ENCODE data around the gene HLA-DQB1. TPM values are rescaled to one million over a fixed set of nuclear protein-coding genes. Genes with fewer than 3 reads are reported as not detected.
"Not testable (repeated sequence)": the region's sequence is repeated elsewhere in the genome, so short reads cannot be mapped to it uniquely, and the experiment has no call there.

The HLA-DQB1 gene
- total RNA-seq, 2 experiments from 2014 or later, result 13.4 to 15.1 TPM

- Mint-ChIP-seq H3K27ac (no peak overlapping the region), H3K9me3 (ENCODE audit: insufficient read depth) (no peaks in the 10 kb centered on the region), H3K4me3 (no peak overlapping the region), H3K4me1 (ENCODE audit: low read depth) (peaks cover 25% of the 10 kb centered on the region), H3K27me3 (ENCODE audit: low read depth) (peaks cover 29% of the 10 kb centered on the region), H3K36me3 (ENCODE audit: low read depth) (no peaks in the 10 kb centered on the region)
- DNase-seq (no peak), ATAC-seq (no peak)
- ChIA-PET POLR2A (no interaction called here), CTCF (no interaction called here)
Observed at GRCh38 chr6:32639440-32640394, 26.7 kb downstream of the HLA-DQB1 start.

- POLR2A ChIA-PET, result no interaction called here
- peaks cover 33% of the 10 kb centered on the region for H3K4me1 Mint-ChIP-seq (ENCODE audit: low read depth)
- H3K27me3 Mint-ChIP-seq (ENCODE audit: low read depth), result peaks cover 32% of the 10 kb centered on the region
- H3K27ac Mint-ChIP-seq, result no peak overlapping the region
- H3K4me3 Mint-ChIP-seq, result no peak overlapping the region
- H3K36me3 Mint-ChIP-seq (ENCODE audit: low read depth), result no peaks in the 10 kb centered on the region
- ATAC-seq, result no peak
- no peaks in the 10 kb centered on the region for H3K9me3 Mint-ChIP-seq (ENCODE audit: insufficient read depth)
- CTCF ChIA-PET, result interaction anchor here (1.6 kb wide), 1 partner anchor 17 kb away, joined by 5 read pairs; no protein-coding TSS in a partner anchor
- no peak for DNase-seq
Observed at GRCh38 chr6:32638532-32639219, 27.8 kb downstream of the HLA-DQB1 start.

- POLR2A ChIA-PET, result no interaction called here
- CTCF ChIA-PET, result interaction anchor here (0.9 to 1.6 kb wide), 2 partner anchors 8 to 16 kb away, joined by 3 to 5 read pairs; no protein-coding TSS in a partner anchor
- no peaks in the 10 kb centered on the region for H3K9me3 Mint-ChIP-seq (ENCODE audit: insufficient read depth)
- peaks cover 34% of the 10 kb centered on the region for H3K4me1 Mint-ChIP-seq (ENCODE audit: low read depth)
- no peak for ATAC-seq
- no peak overlapping the region for H3K27ac Mint-ChIP-seq
- H3K36me3 Mint-ChIP-seq (ENCODE audit: low read depth), result no peaks in the 10 kb centered on the region
- H3K4me3 Mint-ChIP-seq, result no peak overlapping the region
- no peak for DNase-seq
- peaks cover 31% of the 10 kb centered on the region for H3K27me3 Mint-ChIP-seq (ENCODE audit: low read depth)
Observed at GRCh38 chr6:32637883-32638282, 28.6 kb downstream of the HLA-DQB1 start.

- no peak for DNase-seq
- Mint-ChIP-seq H3K27ac (no peak within 1 kb of the TSS), H3K4me3 (no peak within 1 kb of the TSS), H3K27me3 (ENCODE audit: low read depth) (peaks cover 35% of the 10 kb centered on the region), H3K4me1 (ENCODE audit: low read depth) (peaks cover 29% of the 10 kb centered on the region), H3K36me3 (ENCODE audit: low read depth) (no peaks in the 10 kb centered on the region), H3K9me3 (ENCODE audit: insufficient read depth) (no peaks in the 10 kb centered on the region)
- ChIA-PET POLR2A (no interaction called here), CTCF (interaction anchor here (0.9 to 1.6 kb wide), 2 partner anchors 8 to 15 kb away, joined by 3 to 5 read pairs; no protein-coding TSS in a partner anchor)
- ATAC-seq, result peak; percentile 33
Observed at GRCh38 chr6:32637219-32637880, 29.1 kb downstream of the HLA-DQB1 start, which contains the start of gene HLA-DQA1. TSS of gene HLA-DQA1 (plus strand) at chr6:32637406. CDS start at chr6:32637459, 53 bp downstream.

GRCh38 chr6:32635526-32636123 is 30.8 kb downstream of the HLA-DQB1 start:
- H3K4me3 Mint-ChIP-seq, result no peak overlapping the region
- DNase-seq, result no peak
- H3K27ac Mint-ChIP-seq, result no peak overlapping the region
- ATAC-seq, result no peak
- ChIA-PET CTCF (interaction anchor here (1.6 kb wide), 1 partner anchor 13 kb away, joined by 6 read pairs; no protein-coding TSS in a partner anchor), POLR2A (interaction anchor here (1.0 kb wide), 1 partner anchor 12 kb away, joined by 3 read pairs; no protein-coding TSS in a partner anchor)
- no peaks in the 10 kb centered on the region for H3K36me3 Mint-ChIP-seq (ENCODE audit: low read depth)
- no peaks in the 10 kb centered on the region for H3K9me3 Mint-ChIP-seq (ENCODE audit: insufficient read depth)
- H3K4me1 Mint-ChIP-seq (ENCODE audit: low read depth), result peaks cover 17% of the 10 kb centered on the region
- peaks cover 34% of the 10 kb centered on the region for H3K27me3 Mint-ChIP-seq (ENCODE audit: low read depth)

GRCh38 chr6:32629793-32630192 is 36.7 kb downstream of the HLA-DQB1 start:
- DNase-seq; H3K9me3 Mint-ChIP-seq (ENCODE audit: insufficient read depth); POLR2A ChIA-PET; H3K4me3 Mint-ChIP-seq; H3K36me3 Mint-ChIP-seq (ENCODE audit: low read depth); CTCF ChIA-PET; H3K27ac Mint-ChIP-seq; ATAC-seq: not testable (repeated sequence)
- Mint-ChIP-seq H3K4me1 (ENCODE audit: low read depth) (peaks cover 30% of the 10 kb centered on the region), H3K27me3 (ENCODE audit: low read depth) (peaks cover 14% of the 10 kb centered on the region)

- H3K27me3 Mint-ChIP-seq (ENCODE audit: low read depth), result peaks cover 6% of the 10 kb centered on the region
Observed at GRCh38 chr6:32627831-32628230, 38.6 kb downstream of the HLA-DQB1 start.

GRCh38 chr6:32627249-32627648 is 39.2 kb downstream of the HLA-DQB1 start:
- Mint-ChIP-seq H3K4me3 (no peak overlapping the region), H3K36me3 (ENCODE audit: low read depth) (peaks cover 7% of the 10 kb centered on the region), H3K4me1 (ENCODE audit: low read depth) (peaks cover 39% of the 10 kb centered on the region), H3K27me3 (ENCODE audit: low read depth) (peaks cover under 1% of the 10 kb centered on the region), H3K9me3 (ENCODE audit: insufficient read depth) (no peaks in the 10 kb centered on the region), H3K27ac (no peak overlapping the region)
- ChIA-PET POLR2A (no interaction called here), CTCF (interaction anchor here (0.6 kb wide), 1 partner anchor 73 kb away, joined by 3 read pairs; no protein-coding TSS in a partner anchor)
- ATAC-seq (no peak), DNase-seq (no peak)

More at GRCh38 chr6:32627831-32628230, 38.6 kb downstream of the HLA-DQB1 start:
- CTCF ChIA-PET, result no interaction called here
- peaks cover 34% of the 10 kb centered on the region for H3K4me1 Mint-ChIP-seq (ENCODE audit: low read depth)
- H3K9me3 Mint-ChIP-seq (ENCODE audit: insufficient read depth), result no peaks in the 10 kb centered on the region
- H3K27ac Mint-ChIP-seq, result peak overlapping the region; percentile 68
- peak; percentile 17 for ATAC-seq
- peak; percentile 59 for DNase-seq
- POLR2A ChIA-PET, result no interaction called here
- H3K4me3 Mint-ChIP-seq, result no peak overlapping the region
- peaks cover 4% of the 10 kb centered on the region for H3K36me3 Mint-ChIP-seq (ENCODE audit: low read depth)

GRCh38 chr6:32625137-32625536 is 41.3 kb downstream of the HLA-DQB1 start:
- ChIA-PET CTCF (interaction anchor here (1.0 kb wide), 1 partner anchor 67 kb away, joined by 3 read pairs; no protein-coding TSS in a partner anchor), POLR2A (no interaction called here)
- DNase-seq, result no peak
- Mint-ChIP-seq H3K4me3 (no peak overlapping the region), H3K27me3 (ENCODE audit: low read depth) (no peaks in the 10 kb centered on the region), H3K36me3 (ENCODE audit: low read depth) (peaks cover 9% of the 10 kb centered on the region), H3K9me3 (ENCODE audit: insufficient read depth) (no peaks in the 10 kb centered on the region), H3K4me1 (ENCODE audit: low read depth) (peaks cover 53% of the 10 kb centered on the region), H3K27ac (peak overlapping the region; percentile 30)
- no peak for ATAC-seq

GRCh38 chr6:32624565-32624964 is 41.9 kb downstream of the HLA-DQB1 start:
- ChIA-PET CTCF (no interaction called here), POLR2A (interaction anchor here (0.8 kb wide), 1 partner anchor 10 kb away, joined by 3 read pairs; no protein-coding TSS in a partner anchor)
- H3K27me3 Mint-ChIP-seq (ENCODE audit: low read depth), result no peaks in the 10 kb centered on the region
- no peak for ATAC-seq
- no peak overlapping the region for H3K4me3 Mint-ChIP-seq
- peak overlapping the region; percentile 67 for H3K27ac Mint-ChIP-seq
- H3K36me3 Mint-ChIP-seq (ENCODE audit: low read depth), result peaks cover 13% of the 10 kb centered on the region
- DNase-seq, result no peak
- no peaks in the 10 kb centered on the region for H3K9me3 Mint-ChIP-seq (ENCODE audit: insufficient read depth)
- H3K4me1 Mint-ChIP-seq (ENCODE audit: low read depth), result peaks cover 53% of the 10 kb centered on the region

- peak; percentile 28 for ATAC-seq
- no peaks in the 10 kb centered on the region for H3K27me3 Mint-ChIP-seq (ENCODE audit: low read depth)
- peak overlapping the region; percentile 47 for H3K4me3 Mint-ChIP-seq
- H3K9me3 Mint-ChIP-seq (ENCODE audit: insufficient read depth), result peaks cover 4% of the 10 kb centered on the region
- H3K36me3 Mint-ChIP-seq (ENCODE audit: low read depth), result peaks cover 15% of the 10 kb centered on the region
- CTCF ChIA-PET, result interaction anchor here (0.7 to 2.7 kb wide), 8 partner anchors 9 to 244 kb away, joined by 3 to 24 read pairs (median 6); no protein-coding TSS in a partner anchor
- H3K27ac Mint-ChIP-seq, result peak overlapping the region; percentile 98
- POLR2A ChIA-PET, result interaction anchor here (0.8 to 1.1 kb wide), 3 partner anchors 11 to 348 kb away, joined by 3 to 7 read pairs (median 3); no protein-coding TSS in a partner anchor
- DNase-seq, result peak; percentile 37
- H3K4me1 Mint-ChIP-seq (ENCODE audit: low read depth), result peaks cover 53% of the 10 kb centered on the region
Observed at GRCh38 chr6:32623693-32624092, 42.8 kb downstream of the HLA-DQB1 start.

All from activated CD8-positive, alpha-beta T cell treated with anti-CD3 and anti-CD28 coated beads, Interleukin-2, amount 10 ng/mL, durations not matched to agents 7 days and 5 days (primary cell).